Pulmonary artery endothelial cell (primary cell): Measurements from ENCODE around the gene USP2. TPM values are rescaled to one million over a fixed set of nuclear protein-coding genes. Genes with fewer than 3 reads are reported as not detected.

ENCODE experiments used
- DNase-seq: peaks from one replicate; pipeline ENCODE4 v3.0.0-alpha.2; 2011; ENCODE audit warnings: low read depth, low spot score
- total RNA-seq: library from RNA; depleted of rRNA; stranded (reverse); fragments of >200 nt; gene quantifications from 2 replicates; pipeline ENCODE4 v1.2.3, GENCODE V29; 2014

Gene USP2
- total RNA-seq, 1 donor from 2014 or later, result 0.13 TPM

DNA sequence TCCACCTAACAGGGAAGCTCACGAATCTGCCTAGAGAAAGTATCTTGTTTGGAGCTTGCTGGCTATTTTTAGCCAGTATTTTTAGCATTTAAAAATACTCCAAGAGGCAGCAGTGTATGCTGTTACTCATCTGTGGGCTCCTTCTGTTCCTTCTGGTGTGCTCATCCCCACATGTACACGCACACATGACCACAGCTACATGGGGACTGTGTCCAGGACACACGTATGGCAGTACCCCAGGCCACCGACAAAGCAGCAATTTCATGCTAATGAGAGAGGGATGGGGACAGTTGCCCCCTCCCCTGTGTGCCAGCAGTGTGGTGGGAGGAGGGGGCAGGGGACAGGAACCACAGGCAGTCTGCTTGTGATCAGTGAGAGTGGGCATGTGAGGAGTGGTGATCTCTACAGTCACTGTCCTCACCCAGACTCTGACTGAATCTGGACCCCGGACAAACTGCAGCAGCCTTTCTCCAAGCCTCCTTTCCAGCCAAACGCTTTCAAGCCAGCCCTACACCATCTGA lies 16.4 kb downstream of the USP2 start:
- no peak for DNase-seq

DNA sequence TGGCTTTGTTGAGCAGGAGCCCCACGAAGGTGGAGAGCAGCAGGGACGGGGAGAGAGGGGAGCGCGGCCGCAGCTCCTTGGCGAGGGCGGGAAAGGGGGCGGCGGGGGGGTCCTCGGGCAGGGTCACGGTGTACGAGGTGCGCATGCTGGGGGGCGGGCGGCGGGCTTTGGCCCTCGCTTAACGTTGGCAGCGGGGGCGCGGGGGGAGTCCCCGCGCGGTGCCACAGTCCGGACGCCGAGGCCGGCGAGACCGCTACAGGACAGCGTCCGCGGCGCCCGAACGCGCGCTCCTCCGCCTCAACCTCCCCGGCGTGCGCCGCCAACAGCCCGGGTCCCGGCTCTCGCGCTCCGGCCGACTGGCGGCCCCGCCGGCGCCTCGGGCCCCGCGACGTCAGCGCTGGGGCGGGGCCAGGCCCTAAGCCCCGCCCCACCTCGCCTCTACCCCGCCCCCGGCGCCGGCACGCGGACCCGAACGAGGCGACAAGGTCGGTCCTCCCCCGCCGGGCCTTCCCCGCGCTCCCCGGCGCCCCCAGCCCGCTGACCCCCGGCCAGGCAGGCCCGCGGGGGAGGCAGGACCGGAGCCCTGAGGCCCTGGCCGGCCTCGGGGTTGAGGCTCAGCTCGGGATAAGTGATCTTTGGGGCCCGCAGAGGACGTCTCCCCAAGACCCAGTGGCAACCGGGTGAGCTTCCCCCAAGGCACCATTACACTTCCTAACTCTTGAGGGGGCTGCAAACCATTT lies 17.5 kb downstream of the USP2 start:
- DNase-seq, result no peak

DNA sequence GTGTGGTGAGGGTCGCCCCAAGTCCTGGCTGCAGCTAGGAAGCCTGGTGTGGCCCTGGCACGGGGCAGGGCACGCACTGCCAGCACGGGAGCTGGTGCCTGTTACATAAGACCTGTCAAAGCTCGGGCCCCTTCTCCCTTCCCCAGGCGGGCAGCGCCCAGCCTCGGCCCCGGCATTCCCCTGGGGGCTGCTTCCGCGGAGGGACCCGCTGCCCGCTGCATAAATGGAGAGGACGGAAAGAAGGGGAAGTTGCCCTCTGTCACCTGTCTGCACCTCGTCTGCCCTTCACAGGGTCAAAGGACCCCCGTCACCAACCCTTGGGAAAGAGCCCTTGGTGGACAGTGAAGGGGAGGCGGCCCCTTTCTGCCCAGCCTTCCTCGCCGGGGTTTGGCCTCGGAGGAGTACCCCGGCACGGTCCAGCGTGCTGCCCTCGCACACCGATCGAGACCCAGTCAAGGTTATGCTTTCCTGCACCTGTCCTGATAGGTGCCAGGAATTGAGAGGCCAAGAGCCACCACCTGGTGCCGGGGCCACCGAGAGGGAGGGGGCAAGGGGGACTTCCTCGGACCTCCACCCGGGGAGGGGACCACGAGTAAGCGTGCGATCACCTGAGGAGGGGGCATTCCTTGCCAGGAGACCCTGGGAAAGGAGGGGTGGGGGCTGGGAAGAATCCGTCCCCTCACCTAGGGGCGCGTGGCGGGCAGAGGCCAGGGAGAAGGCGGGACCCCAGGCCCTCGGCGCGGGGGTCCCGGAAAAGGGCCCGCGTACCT lies 18.2 kb downstream of the USP2 start:
- DNase-seq, result no peak

DNA sequence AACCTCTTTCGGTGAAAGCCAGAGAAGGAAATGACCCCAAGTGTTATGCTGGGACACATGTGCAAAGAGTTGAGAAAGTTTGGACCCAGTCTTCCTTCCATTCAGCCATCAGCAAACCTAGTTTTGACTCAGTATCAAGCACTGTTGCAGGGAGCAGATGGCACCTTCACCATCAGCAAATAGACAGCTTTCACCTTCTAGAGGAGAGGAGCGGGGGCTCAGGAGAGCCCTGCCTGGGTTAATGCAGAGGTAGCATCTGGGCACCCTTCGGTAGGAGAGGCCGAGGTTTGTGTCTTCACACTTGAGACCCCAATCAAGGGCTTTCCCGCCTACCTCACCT lies 18.8 kb downstream of the USP2 start:
- DNase-seq, result no peak

DNA sequence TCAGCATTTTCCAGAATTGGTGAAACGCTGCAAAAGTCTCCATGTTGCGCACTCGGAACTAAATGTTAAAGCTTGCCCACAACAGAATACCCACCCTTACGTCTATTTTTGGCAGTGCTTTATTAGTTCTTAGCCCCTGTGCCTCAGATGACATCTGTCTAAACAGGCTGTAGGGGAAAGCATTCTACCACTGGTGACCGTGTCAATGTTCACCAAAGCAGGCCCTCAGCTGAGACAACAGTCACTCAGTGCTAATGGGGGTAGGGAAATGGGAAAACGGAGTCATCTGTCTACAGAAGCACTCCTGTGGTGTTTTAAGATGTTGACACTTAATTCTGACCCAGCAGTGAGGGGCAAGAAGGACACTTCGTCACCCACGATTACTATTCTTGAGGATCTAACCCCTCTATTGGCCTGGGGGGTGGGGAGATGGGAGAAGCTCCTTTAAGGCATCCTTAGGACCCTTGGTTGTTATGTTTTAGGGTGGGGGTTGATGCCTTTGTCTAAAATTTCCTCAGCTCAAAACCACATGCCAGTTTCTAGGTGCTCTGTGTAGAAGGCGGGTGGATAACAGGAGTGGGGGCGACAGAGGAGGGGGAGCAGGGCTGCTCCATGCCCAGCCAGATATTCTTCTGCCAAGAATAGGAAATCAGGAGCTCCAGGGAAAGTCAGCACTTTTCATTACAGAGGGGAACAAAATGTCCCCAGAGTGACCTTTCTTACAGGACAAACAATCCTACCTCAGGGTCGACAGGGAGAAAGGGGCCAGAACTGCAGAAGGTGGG lies 19.4 kb downstream of the USP2 start:
- no peak for DNase-seq

DNA sequence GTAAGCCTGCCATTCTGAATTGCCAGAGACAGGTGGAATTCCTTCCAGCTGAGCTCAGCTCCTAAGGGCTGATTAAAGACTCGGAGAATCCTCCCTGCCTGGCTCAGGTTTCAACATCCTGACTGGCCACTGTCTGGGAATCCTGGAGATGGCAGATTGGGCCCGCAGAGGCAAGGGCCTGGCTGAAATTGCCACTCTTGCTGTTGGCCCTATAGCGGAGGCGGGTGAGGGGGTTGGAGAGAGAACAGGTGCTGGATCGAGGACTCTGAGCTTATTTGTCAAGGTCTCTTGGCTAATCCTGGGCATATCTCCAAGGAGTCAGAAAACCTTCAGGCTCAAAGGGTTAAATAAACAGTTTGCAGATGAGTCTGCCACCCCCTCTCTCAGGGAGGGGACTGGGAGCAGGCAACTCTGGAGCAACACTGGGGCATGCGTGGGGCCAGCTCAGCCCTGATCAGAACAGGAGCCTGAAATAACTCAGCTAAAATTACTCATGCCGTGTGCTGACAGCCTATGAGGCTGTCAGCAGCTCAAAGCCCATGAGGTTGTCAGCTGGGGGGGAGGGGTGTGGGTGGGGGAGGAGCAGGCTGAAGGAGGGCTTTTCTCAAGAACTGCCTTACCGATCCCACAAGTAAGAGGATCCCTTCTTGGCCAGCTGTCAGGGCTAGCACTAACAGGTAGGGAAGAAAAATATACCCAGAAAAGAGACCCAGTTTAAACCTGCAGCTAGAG lies 20.3 kb downstream of the USP2 start:
- DNase-seq, result no peak

DNA sequence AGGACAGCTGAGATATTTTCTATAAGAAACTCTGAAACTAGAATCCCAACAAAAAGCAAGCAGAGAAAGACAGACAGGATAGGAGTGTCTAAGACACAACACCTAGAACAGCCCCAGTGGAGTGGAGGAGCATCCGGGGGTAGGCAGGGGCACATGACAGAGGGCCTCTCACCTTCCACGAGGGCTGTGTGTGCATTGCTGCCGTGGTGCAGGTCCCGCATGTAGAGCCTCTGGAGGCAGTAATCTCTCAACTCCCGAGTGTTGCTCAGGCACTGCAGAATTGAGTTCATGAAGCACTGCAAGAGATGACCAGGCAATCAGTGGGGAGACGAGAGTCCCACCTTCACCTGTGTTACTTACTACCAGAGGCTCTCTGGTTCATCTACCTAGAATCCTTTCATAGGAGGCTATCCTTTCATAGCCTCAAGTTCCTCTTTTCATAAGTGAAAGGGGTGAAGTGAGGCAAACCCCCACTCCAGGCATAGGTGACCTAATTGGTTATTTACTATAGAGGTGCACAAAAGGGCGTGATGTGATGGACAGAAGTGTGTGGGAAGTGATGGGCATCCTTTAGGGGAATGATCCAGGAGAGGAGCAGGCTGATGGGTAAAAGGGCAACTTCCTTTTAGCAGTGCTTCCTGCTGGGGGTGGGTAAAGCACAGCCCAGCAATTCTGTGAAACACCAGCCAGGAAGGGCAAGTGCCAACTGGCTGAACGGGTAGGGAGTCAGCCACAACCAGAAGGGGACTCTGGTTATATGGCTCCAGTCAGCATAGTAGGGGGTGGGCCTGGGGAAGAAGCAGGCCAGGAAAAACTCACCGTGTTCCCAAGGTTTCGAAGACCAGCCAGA lies 21.9 kb downstream of the USP2 start:
- no peak for DNase-seq

DNA sequence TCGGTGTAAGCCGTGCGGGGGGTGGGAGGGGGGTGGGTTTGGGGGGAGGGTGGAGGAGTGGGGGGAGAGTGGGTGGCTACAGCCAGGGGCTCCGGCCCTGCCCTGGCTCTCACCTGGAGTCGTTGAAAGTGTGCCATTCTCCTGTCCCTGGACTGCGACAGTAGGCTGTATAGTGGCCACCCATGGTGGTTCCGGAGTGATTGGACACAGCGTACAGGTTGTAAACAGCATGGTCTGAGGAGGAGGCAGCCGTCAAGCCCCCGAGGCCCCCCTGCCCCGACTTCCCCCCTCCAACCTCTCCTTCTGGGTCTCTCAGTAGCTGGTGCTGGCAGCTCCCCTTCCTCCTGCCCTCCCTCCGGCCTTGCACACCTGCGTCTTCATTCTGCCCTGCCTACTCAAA lies 24.4 kb downstream of the USP2 start:
- no peak for DNase-seq

DNA sequence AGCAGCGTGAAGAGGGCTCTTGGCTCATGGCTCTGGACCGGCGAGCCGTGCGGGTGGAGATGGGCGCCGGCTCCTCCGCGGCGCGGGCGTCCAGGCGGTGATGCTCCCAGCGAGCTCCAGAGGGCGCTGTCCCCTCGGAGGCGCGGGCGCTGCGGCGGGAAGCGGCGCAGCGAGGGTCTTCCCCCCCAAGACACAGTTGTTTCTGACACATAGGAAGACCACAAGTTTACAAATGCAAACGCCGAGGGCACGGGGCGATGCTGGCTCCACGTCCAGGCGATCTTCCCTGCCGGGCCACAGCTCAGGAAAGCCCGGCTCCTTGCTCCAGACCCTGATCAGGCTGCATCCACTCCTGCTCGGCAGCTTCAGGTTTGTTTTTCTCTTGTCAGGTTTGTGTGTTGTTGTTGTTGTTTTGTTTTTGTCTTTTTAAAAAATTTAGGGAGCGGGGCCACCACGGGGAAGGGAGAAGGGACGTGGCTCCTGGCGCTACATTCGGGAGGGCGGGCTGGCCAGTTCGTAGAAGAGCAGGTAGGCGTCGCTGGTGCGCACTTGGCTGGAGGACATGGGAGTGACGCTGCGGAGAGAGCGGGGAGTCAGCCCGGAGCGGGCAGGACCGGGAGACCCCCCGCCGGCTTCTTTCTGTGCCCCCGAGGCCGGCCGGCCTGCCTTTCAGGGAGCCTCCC lies 25.0 kb downstream of the USP2 start:
- DNase-seq, result no peak

DNA sequence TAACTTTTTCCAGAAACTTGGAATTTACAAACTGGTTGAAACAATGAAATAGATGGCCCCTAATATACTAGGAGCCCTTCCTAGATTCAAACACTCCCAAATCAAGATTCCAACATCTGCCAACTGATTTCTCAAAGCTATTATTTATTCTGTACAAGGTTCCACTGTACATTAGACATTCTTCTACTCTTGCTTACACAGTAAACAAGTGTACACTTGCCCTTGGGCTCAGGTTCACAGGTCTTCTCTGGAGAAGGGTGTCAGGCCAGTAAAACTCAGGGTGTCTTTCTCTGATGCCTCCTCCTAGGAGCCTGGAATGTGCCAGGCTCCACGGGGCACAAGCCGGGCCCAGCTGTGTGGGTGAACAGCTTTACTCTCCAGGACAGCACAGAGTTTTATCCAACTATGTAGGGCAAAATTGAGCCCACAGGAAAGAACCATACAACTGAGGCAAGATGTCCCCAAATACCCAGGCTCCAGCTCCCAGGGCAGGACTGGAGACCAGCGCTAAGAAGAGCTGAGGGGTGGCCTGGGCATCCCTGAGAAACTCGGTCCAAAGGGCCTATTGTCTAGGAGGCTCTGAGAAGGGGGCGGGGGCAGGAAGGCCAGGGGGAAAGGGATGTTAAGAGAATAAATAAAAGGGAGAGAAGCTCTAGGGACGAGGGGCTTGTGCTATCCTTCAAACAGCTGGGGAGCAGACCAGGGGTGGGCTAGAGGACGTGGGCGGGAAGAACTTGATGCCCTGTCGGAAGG lies 26.2 kb downstream of the USP2 start:
- no peak for DNase-seq

DNA sequence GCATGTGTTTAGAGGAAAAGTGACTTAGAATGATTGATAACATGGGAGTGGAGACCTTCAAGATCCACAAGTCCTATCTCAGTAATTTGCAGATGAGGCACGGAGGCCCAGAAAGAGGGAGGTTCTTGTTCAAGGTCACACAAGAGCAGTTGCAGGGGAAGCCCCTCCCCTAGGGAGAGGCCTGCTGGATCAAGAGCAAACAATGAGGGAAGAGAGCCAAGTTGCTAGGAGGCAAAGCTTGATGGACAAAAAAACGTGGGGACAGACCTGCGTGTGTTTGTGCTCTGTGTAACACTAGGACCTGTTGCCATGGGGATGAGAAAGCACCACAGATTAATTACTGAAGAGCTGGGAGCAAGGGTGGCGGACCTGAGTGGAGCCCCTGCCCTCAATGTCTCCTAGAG lies 28.6 kb downstream of the USP2 start:
- peak; percentile 73 for DNase-seq

DNA sequence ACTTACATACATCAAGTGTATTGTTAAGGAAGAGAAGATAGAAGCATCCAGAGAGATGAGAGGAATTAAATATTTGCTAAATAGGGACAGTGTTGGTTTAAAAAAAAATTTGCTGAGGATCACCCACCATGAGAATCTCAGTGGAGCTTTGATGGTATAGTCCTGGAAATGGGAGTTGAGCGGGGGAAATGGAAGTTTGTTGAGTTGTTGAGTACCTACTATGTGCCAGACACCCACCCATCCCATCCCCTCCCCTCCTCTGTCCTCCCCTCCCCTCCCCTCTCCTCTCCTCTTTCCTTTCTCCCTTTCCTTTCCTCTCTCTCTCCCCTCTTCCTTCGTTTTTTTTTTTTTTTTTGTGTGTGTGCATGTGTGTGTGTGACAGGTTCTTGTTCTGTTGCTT lies 30.3 kb downstream of the USP2 start:
- DNase-seq, result no peak

DNA sequence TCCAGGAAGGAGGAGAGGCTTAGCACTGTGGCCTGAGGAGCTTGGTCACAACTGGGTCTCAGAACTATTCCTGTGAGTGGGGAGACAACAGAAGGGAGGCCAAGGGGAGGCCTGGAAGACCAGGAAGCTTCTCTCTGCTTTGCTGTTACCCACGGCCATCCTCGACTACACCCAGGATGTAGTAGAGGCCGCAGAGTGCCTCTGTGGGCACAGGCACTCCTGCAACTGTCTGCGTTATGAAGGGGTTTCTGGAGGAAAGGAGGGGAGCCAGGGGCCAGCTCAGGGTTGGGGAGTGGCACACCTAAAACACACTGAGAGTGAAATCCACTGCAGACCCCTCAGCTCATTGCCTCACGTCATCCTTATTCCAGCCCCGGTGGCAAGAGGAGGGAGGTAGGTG lies 31.2 kb downstream of the USP2 start:
- DNase-seq, result no peak

DNA sequence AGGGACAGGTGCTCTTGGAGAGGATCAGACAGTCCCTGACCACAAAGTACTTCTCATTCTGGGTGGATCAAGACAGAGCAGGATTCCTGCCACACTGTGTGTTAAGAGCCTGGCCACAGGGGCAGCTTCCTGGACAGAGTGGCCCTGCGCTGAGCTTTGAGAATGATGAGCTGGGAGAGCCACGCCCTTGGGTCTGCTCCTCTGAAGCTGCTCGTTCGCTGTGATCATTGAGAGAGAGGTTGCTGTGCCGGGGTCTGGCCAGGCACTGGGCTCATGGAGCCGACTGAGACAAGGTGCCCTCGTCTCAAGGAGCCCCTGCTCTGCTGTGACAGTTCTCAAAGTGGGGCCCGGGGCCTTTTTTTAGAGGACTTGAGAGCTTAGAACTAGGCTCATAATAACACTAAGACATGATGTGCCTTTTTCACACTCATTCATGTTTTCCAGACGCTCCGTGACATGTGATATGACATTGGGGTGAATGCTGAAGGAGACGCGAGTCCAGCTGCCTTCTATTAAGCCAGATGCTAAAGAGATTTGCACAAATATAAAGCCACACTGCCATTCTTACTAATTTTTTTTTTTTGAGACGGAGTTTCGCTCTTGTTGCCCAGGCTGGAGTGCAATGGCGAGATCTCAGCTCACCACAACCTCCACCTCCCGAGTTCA lies 33.4 kb downstream of the USP2 start:
- no peak for DNase-seq

DNA sequence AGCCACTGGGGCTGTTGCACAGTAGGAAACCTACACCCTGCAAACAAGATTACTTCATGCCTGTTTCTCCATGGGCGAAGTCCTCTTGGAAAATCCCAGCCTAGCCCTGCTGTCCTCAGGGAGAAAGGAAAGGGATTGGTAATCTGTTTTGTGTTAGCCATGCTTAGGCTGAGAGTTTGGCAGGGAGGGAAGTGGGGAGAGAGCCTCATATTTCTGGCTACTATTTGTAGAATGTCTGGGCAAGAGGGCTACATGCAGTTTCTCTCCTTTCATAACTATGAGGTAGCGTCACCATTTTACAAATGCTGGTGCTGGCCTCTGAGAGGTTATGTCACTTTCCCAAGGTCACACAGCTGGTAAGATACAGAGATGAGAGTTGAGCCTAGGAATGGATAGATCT lies 34.2 kb downstream of the USP2 start:
- no peak for DNase-seq

DNA sequence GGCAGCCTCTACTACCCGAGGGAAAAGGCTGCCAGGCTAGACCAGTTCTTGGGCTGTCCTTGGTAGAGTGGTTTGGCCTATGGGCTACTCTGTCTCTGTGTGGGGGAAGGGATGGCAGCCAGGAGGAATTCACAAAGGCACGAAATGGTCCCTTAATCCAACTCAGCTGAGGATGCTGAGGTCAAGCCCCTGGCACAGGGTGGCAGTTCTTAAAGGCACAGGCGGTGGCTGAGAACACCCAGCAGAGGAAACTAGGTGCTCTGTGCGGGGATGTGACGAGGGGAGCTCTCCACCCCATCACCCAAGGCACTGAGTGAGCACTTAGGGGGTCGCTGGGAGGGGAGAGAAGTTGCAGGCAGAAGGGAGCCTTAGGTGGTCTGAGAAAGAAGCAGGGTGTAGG lies 34.9 kb downstream of the USP2 start, which contains the start of gene MFRP:
MFRP (minus strand) TSS at position 101 of the 400 bp plus-strand sequence. CDS start 192 bp downstream, outside the sequence.
- DNase-seq, result no peak

DNA sequence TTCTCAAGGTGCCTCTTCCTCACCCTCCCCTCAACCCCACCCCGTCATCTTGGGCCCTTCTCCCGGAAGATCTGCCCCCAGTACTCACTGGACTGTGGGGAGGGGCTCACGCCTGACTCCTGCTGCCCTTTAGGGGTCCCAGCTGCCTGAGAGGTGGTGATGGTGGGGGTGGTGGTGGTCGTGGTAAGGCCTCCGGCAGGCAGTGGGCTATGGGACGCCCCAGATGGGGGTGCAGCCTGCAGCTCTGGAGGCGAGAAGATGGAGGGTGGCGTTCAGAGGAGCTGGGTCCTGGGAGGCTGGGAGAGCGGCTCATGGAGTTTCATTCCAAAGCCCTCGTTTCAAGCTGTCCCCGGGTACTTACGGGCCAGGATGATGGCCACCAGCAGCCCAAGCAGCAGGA lies 35.8 kb downstream of the USP2 start:
- DNase-seq, result no peak

DNA sequence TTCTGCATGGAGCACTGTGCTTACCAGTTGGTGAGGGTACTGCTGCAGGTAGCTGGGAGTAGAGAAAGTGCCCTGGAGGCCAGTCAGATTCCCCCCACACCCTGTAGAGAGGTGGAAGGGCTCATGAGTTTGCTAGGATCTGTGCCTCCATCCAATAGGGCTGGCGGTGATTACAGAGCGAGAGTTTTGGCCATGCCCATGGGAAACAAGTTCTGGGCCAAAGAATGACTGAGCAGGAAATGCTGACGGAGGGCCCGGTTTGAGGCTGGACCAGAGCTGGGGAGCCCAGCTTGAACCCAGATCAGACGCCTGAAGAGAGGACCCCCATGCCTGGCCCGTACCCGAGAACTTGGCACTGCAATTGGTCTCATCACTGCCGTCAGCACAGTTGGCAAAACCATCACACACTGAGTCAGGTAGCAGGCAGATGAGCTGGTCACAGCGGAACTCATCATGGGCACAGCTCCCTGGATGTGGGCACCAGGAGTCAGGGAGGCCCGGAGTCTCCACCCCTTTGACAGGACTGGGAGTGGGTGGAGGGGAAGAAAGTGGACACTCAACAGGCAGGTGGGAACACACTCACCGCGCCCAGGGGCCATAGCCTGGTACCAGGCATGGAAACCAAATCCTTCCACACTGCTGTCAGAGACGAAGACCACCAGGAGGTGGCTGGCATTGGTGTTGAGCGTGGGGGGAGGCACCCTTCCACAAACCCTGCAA lies 37.0 kb downstream of the USP2 start:
- no peak for DNase-seq
